GM18507 (cell line): Measurements from ENCODE around the gene TMA16.
"Not testable (repeated sequence)": the region's sequence is repeated elsewhere in the genome, so short reads cannot be mapped to it uniquely, and the experiment has no call there.

Experiments
- DNase-seq: peaks from one replicate; pipeline ENCODE4 v3.0.0; 2011; ENCODE audit warnings: low read depth; ENCODE audit not compliant: insufficient read length; ENCODE audit errors: extremely low spot score
- FAIRE-seq: peaks from 2 replicates; lab custom pipeline; 2011; peaks lifted over from hg19 to GRCh38; lab: Jason Lieb, UNC

Gene TMA16

DNA sequence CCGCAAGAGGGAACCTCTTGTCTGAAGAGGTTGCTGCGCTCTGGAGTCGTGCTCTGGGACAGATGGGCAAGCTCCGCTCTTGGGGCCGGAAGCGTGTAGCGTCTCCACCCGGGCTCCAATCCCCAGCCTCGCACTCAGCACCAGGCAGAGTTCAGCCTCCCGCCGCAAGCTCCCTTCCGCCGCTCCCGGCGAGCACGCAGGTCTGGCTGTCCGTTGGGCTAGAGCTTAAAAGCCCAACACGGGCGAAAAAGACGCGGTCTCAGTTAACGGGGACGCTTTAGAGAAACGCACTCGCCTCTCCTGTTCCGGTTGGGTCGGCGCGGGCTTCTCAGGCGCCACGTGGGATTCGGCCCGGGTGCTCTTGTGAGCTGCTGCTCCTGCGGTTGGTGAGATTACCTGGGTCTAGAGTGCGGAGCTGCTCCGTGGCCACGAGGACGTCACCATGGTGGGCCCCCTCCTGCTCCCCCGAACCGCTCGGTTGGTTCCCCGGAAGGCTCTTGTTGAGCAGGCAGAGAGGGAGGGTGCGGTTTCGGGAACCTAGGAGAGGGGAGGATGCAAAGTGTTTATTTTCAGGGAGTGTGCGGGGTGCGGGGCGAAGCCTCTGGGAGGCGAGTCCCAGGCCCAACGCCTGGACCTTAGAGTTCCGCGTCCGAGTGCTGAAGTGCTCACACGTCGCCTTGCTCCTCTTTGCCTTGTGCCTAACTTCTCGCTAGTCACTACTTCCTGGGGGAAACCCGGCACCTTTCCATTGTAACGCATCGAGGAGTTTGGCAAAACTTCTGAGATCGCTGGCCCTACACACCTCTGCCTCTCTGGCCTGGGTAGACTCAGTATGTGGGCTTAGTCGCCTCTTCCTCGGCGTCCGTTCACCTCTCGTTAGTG lies at the start of gene TMA16:
Gene TMA16 (plus strand): TSS at position 331 of the 882 bp plus-strand sequence. CDS start 112 bp downstream, at position 443.
- DNase-seq (peak; percentile 75), FAIRE-seq (peak; percentile 95)

DNA sequence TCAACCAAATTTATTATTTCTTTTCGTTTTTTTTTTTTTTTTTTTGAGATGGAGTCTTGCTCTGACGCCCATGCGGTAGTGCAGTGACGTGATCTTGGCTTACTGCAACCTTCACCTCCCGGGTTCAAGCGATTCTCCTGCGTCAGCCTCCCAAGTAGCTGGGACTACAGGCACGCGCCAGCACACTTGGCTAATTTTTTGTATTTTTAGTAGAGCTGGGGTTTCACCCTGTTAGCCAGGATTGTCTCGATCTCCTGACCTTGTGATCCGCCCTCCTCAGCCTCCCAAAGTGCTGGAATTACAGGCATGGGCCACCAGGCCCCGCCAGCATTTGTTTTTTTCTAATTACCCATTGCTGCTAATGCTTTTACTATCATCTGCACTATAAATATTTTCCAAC lies 47.5 kb upstream of the TMA16 start:
- DNase-seq, FAIRE-seq: not testable (repeated sequence)

DNA sequence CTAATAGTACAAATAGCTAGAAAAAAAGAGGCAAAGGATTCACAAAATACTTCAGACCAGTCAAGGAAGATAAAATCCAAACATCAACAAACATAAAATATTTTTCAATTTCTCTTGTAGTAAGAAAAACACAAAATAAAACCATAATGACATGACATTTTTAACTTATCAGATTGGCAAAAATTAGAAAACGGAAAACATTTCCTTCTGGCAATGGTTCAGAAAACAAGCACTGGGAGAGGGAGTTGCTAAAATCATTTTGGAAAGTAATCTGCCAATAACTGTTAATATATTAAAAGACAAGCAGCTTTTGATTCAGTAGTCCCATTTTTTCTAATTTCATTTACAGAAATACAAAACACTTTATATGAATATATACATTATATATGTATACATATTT lies 47.0 kb upstream of the TMA16 start:
- DNase-seq (no peak), FAIRE-seq (no peak)

DNA sequence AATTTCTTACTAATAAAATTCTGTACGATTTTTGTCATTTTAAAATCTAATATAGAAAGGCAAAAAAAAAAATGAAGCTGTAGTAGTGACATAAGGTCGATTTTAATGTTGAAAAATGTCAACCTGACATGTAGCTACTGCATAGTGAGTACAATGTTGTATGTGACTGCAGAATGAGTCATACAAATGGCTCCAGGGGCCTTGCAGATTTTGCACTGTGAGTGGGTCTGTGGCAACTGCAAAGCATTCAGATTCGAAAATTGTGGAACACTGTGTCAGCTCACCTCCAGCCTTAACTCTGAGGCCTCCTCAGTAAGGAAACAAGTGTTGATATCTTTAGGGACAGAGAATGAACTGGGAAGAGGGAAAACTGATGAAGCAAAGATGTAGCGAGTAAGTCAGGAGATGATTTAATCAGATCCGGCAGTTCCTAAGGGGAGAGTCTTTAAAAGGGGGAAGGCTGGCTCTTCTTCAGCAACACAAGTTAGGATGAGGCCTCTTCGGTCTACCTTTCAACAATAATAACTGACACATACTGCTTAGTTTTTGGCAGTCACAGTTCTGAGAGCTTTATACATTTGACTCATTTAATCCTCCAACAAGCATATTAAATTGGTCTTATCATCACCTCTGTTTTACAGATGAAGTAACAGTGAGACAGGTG lies 45.8 kb upstream of the TMA16 start:
- no peak for DNase-seq

DNA sequence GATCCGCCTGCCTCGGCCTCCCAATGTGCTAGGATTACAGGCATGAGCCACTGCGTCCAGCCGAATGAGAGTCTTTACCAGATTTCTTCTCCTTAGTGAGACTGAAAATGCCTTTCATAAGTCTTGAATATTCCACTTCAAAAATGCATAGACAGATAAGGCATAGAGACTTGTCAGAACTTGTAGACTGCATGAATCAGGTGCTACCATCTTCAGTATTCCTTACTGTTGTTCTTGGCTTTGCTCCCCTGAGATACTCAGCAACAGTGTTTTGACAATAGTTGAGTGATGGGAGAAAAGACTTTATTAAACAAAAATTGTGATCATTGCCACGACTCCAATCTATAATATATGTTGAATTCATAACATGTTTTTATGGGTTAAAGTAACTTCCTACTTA lies 31.9 kb upstream of the TMA16 start:
- DNase-seq, result no peak
- FAIRE-seq, result no peak

More for the DNA sequence above, 45.8 kb upstream of the TMA16 start:
- no peak for FAIRE-seq

DNA sequence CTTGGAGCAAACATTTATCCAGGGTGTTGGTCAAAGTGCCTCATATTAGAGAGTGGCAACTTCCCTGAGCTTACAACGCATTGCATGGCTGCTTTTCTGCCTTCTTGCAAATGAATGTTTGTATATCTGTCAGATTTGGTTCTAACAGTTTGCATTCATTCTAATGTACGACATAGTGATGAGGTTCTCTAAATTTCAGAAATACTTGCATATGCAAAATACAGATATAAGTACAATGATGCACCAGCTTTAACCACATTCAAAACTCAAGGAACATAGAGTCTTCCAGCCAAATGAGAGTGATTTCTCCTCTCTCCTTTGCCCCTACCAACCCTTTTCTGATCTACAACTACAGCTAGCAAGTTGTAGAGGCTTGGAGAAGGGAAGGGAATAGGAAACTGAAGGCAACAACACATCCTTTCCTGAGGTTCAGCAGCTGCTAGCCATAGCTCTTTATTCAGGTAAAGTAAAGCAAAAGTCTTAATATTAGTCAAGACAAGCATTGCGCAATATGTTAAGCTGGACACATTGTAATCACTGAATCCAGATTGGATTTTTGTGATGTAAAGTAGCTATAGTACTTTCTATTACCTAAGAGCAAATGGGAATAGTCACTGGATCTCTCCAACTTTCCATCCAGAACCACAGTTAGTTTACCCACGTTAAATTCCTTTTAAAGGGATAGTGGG lies 27.3 kb upstream of the TMA16 start:
- DNase-seq (no peak), FAIRE-seq (no peak)

DNA sequence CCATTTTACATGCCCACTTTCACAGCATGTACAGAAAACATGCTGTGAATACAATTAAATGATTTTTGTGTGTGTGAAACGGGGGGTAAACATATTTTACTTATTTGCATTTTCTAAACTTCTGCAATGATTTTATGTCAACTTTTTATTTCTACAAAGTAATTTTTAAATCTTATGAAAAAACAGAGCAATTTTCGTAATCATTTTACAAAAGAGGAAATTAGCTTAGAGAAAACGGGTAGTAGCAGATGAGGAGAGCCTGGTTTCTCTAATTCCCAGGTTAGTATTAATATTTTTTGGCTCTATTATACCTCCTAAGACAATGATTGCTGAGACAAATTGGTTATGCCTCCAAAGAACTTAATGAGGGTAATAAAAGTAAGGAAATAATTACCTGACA lies 24.1 kb upstream of the TMA16 start:
- FAIRE-seq (no peak), DNase-seq (no peak)

DNA sequence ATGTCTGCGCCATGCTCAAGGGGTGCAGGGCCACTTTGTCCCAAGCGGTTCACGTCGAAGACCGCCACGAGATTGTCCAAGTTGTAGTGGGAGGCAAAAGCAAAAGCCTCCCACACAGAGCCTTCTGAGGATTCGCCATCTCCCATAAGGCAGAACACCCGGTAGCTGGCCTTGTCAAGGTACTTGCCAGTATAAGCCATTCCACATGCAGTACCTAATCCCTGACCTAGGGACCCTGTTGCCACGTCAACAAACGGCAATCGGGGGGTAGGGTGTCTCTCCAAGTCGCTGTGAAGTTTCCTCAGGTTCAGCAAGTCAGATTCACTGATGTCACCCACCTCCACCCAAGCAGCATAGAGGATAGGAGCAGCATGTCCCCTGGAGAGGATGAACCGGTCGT lies 21.4 kb upstream of the TMA16 start:
- no peak for FAIRE-seq
- DNase-seq, result no peak

DNA sequence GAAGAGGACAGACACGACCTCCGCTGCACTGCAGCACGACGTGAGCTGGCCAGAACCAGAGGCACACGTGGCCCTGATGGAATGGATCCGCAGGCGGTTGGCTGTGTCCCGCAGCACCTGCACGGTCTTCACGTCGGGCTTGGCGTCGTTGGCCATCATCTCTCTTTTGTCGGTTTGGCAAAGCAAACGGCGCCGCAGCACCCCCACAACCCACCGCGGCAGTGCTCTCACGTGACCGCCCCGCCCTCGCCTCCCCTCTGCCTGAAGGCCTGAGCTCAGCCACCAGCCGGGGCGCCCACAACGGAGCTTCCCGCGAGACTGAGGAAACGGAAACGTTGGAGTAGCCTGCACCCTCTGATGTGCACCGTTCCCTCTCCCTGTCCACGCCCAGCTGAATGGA lies 20.9 kb upstream of the TMA16 start, which contains the start of gene TKTL2:
Gene TKTL2 (minus strand): TSS at position 179 of the 400 bp plus-strand sequence. CDS start 20 bp downstream, at position 159.
- FAIRE-seq, result no peak
- DNase-seq, result no peak

DNA sequence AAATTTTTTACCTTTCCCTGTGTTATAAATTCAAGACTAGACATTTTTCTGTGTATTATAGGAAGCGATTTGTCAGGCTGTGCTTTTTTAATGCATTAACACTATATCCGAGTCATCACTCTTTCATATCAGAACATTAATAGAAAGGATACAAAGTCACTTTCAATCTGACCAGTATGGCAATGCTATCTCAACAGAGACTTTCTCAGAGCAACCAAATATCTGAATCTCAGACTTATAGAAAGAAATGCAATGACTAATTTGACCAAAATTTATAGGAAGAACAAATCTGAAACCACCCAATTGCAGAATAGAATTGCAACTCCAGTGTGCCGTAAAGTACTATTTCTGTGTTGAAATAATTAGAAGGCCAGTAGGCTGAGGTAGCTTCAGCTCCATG lies 20.5 kb upstream of the TMA16 start:
- no peak for DNase-seq
- no peak for FAIRE-seq

DNA sequence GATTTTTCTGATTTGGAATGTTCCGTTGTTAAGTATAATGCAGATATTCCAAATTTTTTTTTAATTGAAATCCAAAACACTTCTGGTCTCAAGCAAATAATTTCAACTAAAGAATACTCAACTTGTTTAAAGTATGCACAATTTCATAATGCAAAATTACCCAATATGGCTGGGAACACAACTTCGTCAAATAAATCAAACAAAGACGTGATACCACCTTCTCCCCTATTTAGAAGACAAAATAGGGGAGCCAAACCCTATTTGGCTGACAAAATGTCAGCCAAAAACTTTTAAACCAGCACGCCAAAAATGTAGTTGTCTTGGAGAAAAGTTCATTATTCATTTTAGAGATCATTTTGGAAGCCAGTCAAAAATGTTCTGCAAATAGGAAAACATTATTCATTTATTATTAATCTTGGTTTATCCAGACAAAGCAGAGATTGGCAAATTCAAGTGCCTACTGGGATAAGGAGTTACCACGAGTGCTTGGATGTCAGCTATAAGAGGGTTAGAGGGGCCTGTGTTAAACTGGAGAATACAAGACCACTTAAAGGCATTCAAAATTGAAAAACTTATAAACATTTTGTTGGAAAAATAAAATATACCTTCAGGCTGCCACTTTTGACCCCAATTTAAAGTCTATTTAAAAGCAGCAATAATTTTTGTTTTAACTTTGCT lies 17.6 kb upstream of the TMA16 start:
- FAIRE-seq, result no peak
- DNase-seq, result no peak

DNA sequence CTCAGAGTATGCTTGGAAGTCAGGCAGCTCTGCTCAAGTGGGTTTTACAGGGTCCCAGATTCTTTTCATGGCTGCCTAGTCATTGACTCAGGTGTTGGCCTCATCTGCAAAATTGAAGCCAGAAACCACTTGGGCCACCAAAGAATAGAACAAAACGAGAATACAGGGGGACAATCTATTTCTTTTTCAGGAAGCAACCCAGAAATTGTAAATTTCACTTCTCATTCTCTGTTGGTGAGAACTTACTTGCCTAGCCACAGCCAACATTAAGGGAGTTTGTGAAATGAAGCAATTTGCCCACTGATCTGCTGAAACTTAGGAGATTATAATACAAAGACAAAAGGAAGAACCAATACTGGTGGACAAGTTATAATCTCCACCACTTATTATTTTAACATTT lies 12.3 kb upstream of the TMA16 start:
- no peak for DNase-seq
- FAIRE-seq, result peak; percentile 53

DNA sequence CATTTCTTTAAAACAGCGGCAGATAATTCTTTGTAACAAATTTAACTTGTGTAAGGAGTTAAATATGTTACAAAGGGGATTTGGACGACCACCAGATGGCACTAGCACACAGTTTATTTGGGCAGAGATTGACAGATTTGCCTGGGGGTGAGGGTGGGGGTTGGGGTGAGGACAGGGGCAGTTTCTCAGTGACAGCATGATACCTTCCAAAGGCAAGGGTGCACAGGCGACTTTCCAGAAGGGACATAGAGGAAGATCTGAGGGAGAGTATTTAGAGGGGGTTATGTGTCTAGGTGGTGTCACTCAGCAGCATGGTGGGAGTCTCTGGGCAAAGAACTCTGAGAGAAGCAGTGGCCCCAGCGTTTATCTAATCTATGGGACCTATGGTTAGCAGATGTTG lies 9.6 kb upstream of the TMA16 start:
- peak; percentile 79 for FAIRE-seq
- no peak for DNase-seq

DNA sequence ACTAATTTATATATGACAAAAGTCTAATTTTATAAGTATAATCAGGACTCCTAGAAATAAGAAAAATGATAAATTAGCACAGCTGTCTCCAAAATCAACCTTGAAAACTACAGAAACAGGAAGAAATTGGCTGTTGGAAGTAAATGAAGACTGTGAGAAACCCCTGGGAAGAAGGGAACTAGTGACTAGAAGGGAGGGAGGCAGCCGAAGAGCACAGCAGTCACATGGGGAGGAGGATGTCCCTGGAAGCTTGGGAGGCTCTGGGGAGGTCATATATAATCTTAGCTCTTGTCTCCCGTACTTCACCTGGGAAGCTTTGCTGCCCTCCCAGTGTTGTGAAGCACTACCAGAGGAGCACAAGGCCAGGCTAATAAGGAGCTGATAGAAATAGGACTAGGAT lies 8.9 kb upstream of the TMA16 start:
- no peak for FAIRE-seq

DNA sequence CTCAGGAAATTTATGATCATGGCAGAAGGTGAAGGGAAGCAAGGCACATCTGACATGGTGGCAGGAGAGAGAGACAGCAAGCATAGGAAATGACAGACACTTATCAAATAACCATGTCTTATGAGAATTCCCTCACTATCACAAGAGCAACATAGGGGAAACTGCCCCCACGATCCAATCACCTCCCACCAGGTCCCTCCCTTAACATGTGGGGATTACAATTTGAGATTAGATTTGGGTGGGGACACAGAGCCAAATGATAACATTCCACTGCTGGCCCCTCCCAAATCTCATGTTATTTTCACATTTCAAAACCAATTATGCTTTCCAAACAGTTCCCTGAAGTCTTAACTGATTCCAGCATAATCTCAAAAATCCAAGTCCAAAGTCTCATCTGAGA lies 8.2 kb upstream of the TMA16 start:
- no peak for FAIRE-seq
- DNase-seq, result no peak

More for the DNA sequence above, 8.9 kb upstream of the TMA16 start:
- no peak for DNase-seq

DNA sequence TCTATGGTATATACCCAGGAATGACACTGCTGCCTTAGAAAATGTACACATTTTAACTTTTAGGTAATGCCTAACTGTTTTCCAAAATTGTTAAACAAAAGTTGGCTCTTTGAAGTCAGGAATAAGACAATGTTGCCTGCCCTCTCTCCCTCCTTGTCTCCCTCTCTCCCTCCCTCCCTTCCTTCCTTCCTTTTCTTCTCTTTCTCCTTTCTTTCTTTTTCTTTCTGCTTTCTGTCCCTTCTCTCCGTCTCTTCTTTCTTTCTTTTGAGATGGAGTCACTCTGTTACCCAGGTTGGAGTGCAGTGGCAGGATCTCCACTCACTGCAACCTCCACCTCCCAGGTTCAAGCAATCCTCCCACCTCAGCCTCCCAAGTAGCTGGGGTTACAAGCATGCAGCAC lies 4.6 kb upstream of the TMA16 start:
- no peak for FAIRE-seq
- no peak for DNase-seq

DNA sequence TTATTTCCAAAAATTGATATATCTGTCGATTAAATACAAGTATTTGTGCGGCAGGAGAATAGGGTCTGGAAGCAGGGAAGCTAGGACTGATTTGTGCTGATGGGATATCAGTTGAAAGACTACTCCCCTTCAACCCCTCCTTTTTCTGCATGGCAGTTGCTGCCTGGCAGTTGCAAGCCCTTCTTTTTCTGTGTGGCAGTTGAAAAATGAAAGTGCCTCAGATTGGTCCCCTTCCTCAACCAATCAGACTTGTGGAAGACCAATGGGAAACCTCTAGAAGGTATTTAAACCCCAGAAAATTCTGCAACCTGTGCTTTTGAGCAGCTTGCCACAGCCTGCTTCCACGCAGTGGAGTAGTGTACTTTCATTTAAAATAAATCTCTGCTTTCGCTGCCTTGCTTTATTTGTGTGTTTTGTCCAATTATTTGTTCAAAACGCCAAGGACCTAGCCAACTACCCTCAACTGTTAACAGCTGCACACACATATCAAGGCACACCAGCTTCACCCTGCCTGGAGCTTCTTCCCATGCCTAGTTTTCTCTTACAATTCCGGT lies 1.5 kb upstream of the TMA16 start:
- FAIRE-seq (no peak), DNase-seq (no peak)

DNA sequence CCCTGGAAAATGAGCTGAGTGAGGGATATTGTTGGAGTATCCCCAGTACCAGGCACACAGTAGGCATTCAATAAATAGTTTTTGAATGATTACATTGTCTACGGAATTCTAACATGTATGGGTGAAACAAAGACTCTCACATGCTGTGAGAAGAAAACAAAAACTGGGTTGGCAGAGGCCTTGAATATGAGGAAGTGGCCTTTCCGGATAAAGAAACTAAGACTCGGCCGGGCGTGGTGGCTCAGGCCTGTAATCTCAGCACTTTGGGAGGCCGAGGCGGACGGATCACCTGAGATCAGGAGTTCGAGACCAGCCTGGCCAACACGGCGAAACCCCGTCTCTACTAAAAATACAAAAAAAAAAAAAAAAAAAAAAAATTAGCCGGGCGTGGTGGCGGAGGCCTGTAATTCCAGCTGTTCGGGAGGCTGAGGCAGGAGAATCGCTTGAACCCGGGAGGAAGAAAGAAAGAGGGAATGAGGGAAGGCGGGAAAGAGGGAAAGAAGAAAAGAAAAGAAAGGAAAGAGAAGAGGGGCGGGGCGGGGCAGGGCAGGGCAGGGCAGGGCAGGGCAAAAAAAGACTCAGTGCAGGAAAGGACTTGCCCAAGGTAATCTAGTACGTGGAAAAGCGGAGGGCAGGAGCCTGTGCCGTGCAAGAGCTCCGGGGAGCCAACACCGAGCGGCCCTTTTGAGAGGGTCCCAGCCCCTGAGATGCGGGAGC lies 689 bp upstream of the TMA16 start:
- no peak for DNase-seq
- FAIRE-seq, result peak; percentile 82

DNA sequence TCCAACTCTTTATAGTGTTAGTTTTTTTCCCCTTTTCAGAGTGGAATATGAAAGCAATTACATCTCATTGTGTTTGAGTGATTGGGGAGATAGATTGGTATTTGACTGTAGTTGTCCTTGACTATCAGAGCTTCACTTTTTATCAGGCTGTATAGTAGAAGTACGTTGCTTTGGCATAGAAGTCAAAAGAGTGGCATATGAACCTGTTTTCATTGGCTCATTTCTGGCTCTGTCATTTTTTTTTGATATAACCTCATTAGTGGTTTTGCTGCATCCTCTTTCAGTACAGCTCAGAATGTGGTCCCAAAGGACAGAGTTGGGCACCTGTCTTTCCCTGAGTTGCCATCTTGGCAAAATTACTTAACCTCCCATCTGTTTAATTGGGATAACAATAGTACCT lies 1.4 kb downstream of the TMA16 start:
- no peak for DNase-seq
- FAIRE-seq, result peak; percentile 86
